ENCODE data around the gene MRPS33. TPM values are rescaled to one million over a fixed set of nuclear protein-coding genes. Genes with fewer than 3 reads are reported as not detected.

Gene MRPS33
- 12.0 and 24.0 TPM in 2 replicates for total RNA-seq (2014; rRNA removed; shearing (Covaris generic))
- polyA plus RNA-seq (2016; fragmentation: Nextera tagmentation; extraction: Ambion mirVana): 70.7 and 70.8 TPM in 2 replicates

- in situ Hi-C loops (cut with MboI): loop anchor here (25.0 kb wide), 1 partner anchor 502 kb away; no protein-coding TSS in a partner anchor
- no peaks in the 10 kb centered on the region for H4K20me1 ChIP-seq (ENCODE audit: insufficient read depth)
- H3K9me3 ChIP-seq (ENCODE audit: low read depth): no peaks in the 10 kb centered on the region
- 1% methylated on average over 47 of the region's 47 CpGs for WGBS, 2 experiments (ENCODE audit: low coverage in 1 of 2, low lambda C conversion rate in 2 of 2, missing lambda C conversion rate in 2 of 2)
- H3K36me3 ChIP-seq (ENCODE audit: low read depth): peaks cover 5% of the 10 kb centered on the region; the same call in 1 of the 2 replicates
- no peaks in the 10 kb centered on the region for H3K27me3 ChIP-seq (replicated peaks; ENCODE audit: insufficient read depth)
- TF ChIP-seq EZH2 (IDR thresholded peaks at IDR 0.05; ENCODE audit: insufficient read depth, poor library complexity, severe bottlenecking) (no peak), EZH2phosphoT487 (IDR thresholded peaks at IDR 0.05; ENCODE audit: insufficient read depth, low read depth) (no peak)
- H3K79me2 ChIP-seq (ENCODE audit: insufficient read depth): peaks cover 34% of the 10 kb centered on the region
- H3F3A ChIP-seq (ENCODE audit: insufficient read depth): peaks cover 16% of the 10 kb centered on the region
- peak within 1 kb of the TSS; percentile 82 for H3K4me3 ChIP-seq
- peak within 1 kb of the TSS; percentile 81 for H3K4me2 ChIP-seq (ENCODE audit: unreplicated experiment)
- peak within 1 kb of the TSS; percentile 81 for H3K27ac ChIP-seq
- H3K9me2 ChIP-seq (ENCODE audit: insufficient read depth): no peaks in the 10 kb centered on the region
- H2AFZ ChIP-seq: peak within 1 kb of the TSS; percentile 97
- peak; percentile 98 for DNase-seq
- H3K9ac ChIP-seq: peak within 1 kb of the TSS; percentile 90
- H3K4me1 ChIP-seq (ENCODE audit: insufficient read depth): peaks cover 16% of the 10 kb centered on the region
Observed at GRCh38 chr7:141014524-141015395, at the start of gene MRPS33. TSS of gene MRPS33 (minus strand) at chr7:141014952. CDS start at chr7:141010633, 4,319 bp downstream.

- Histone ChIP-seq H3K9me3 (ENCODE audit: low read depth) (no peaks in the 10 kb centered on the region), H3K4me3 (no peak overlapping the region), H3K4me2 (ENCODE audit: unreplicated experiment) (no peak overlapping the region), H2AFZ (no peak overlapping the region), H3F3A (ENCODE audit: insufficient read depth) (no peaks in the 10 kb centered on the region), H3K27me3 (replicated peaks; ENCODE audit: insufficient read depth) (no peaks in the 10 kb centered on the region), H3K79me2 (ENCODE audit: insufficient read depth) (no peaks in the 10 kb centered on the region), H3K9ac (no peak overlapping the region), H3K36me3 (ENCODE audit: low read depth) (no peaks in the 10 kb centered on the region), H3K27ac (no peak overlapping the region), H3K4me1 (ENCODE audit: insufficient read depth) (no peaks in the 10 kb centered on the region), H3K9me2 (ENCODE audit: insufficient read depth) (no peaks in the 10 kb centered on the region), H4K20me1 (ENCODE audit: insufficient read depth) (no peaks in the 10 kb centered on the region)
- 17 to 28% methylated on average over 3 of the region's 3 CpGs for WGBS, 2 experiments (ENCODE audit: low coverage in 1 of 2, low lambda C conversion rate in 2 of 2, missing lambda C conversion rate in 2 of 2)
- TF ChIP-seq EZH2phosphoT487 (IDR thresholded peaks at IDR 0.05; ENCODE audit: insufficient read depth, low read depth) (no peak), EZH2 (IDR thresholded peaks at IDR 0.05; ENCODE audit: insufficient read depth, poor library complexity, severe bottlenecking) (no peak)
- in situ Hi-C loops (cut with MboI): no loop called here
- DNase-seq: no peak
Observed at GRCh38 chr7:141057788-141058187, 43.0 kb upstream of the MRPS33 start.

GRCh38 chr7:141055146-141055545, 40.4 kb upstream of the MRPS33 start:
- H2AFZ ChIP-seq: no peak overlapping the region
- H3K9me3 ChIP-seq (ENCODE audit: low read depth): no peaks in the 10 kb centered on the region
- 17 to 19% methylated on average over 4 of the region's 4 CpGs for WGBS, 2 experiments (ENCODE audit: low coverage in 1 of 2, low lambda C conversion rate in 2 of 2, missing lambda C conversion rate in 2 of 2)
- no peak overlapping the region for H3K4me3 ChIP-seq
- no peaks in the 10 kb centered on the region for H3K27me3 ChIP-seq (replicated peaks; ENCODE audit: insufficient read depth)
- in situ Hi-C loops (cut with MboI): no loop called here
- H3K27ac ChIP-seq: no peak overlapping the region
- H3K9me2 ChIP-seq (ENCODE audit: insufficient read depth): no peaks in the 10 kb centered on the region
- no peak overlapping the region for H3K9ac ChIP-seq
- no peaks in the 10 kb centered on the region for H3K4me1 ChIP-seq (ENCODE audit: insufficient read depth)
- no peaks in the 10 kb centered on the region for H3K79me2 ChIP-seq (ENCODE audit: insufficient read depth)
- no peaks in the 10 kb centered on the region for H3F3A ChIP-seq (ENCODE audit: insufficient read depth)
- H3K36me3 ChIP-seq (ENCODE audit: low read depth): no peaks in the 10 kb centered on the region
- TF ChIP-seq EZH2 (IDR thresholded peaks at IDR 0.05; ENCODE audit: insufficient read depth, poor library complexity, severe bottlenecking): no peak
- no peak for TF ChIP-seq EZH2phosphoT487 (IDR thresholded peaks at IDR 0.05; ENCODE audit: insufficient read depth, low read depth)
- no peaks in the 10 kb centered on the region for H4K20me1 ChIP-seq (ENCODE audit: insufficient read depth)
- no peak for DNase-seq
- no peak overlapping the region for H3K4me2 ChIP-seq (ENCODE audit: unreplicated experiment)

- Histone ChIP-seq H3K4me1 (ENCODE audit: insufficient read depth) (no peaks in the 10 kb centered on the region), H2AFZ (no peak overlapping the region), H3F3A (ENCODE audit: insufficient read depth) (no peaks in the 10 kb centered on the region), H3K4me2 (ENCODE audit: unreplicated experiment) (no peak overlapping the region), H3K27me3 (replicated peaks; ENCODE audit: insufficient read depth) (no peaks in the 10 kb centered on the region), H3K9me3 (ENCODE audit: low read depth) (no peaks in the 10 kb centered on the region), H3K27ac (no peak overlapping the region), H3K9me2 (ENCODE audit: insufficient read depth) (no peaks in the 10 kb centered on the region), H3K79me2 (ENCODE audit: insufficient read depth) (no peaks in the 10 kb centered on the region), H3K4me3 (no peak overlapping the region), H4K20me1 (ENCODE audit: insufficient read depth) (no peaks in the 10 kb centered on the region), H3K36me3 (ENCODE audit: low read depth) (no peaks in the 10 kb centered on the region), H3K9ac (no peak overlapping the region)
- TF ChIP-seq EZH2phosphoT487 (IDR thresholded peaks at IDR 0.05; ENCODE audit: insufficient read depth, low read depth): no peak
- no peak for TF ChIP-seq EZH2 (IDR thresholded peaks at IDR 0.05; ENCODE audit: insufficient read depth, poor library complexity, severe bottlenecking)
- WGBS, 2 experiments (ENCODE audit: low coverage in 1 of 2, low lambda C conversion rate in 2 of 2, missing lambda C conversion rate in 2 of 2): 36 to 46% methylated on average over 9 of the region's 9 CpGs
- in situ Hi-C loops (cut with MboI): no loop called here
- no peak for DNase-seq
Observed at GRCh38 chr7:141053626-141054025, 38.9 kb upstream of the MRPS33 start.

Data from GM23248 (cell line).